Measurements from ENCODE around the gene SLC29A1.
"Not testable (repeated sequence)": the region's sequence is repeated elsewhere in the genome, so short reads cannot be mapped to it uniquely, and the experiment has no call there.

SLC29A1 gene

DNA sequence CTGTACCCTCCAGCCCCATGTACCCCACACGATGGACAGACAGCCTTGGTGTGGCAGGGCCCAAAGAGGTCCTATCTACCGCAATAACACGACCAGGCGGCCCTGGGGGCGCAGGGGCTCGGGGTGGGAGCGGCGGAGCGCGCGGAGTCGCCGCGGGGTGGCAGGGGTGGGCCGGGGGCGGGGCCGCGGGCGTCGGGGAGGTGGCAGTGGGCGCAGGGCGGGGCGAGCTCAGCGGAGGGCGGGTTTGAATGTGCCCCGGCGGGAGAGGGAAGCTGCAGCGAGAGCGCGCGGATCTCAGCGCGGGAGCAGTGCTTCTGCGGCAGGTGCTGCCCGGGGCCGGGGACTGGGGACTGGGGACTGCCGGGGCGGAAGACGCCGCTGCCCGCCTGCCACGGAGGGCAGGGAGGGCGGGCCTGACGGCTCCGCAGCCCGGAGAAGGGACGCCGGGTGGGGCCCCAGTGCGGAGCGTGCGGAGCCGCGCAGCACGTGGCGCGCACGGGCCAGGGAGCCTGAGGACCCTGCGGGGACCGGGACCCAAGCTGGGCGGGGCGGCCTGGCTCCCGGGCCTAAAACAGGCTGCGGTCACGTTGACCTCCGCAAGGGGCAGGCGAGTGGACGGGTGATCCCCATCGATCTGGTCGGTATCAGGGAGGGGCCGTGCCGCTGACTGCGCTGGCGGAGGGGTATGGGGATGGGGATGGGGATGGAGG lies at the start of gene SLC29A1:
Gene SLC29A1 (plus strand): TSS at position 277 of the 710 bp plus-strand sequence. CDS start 3,719 bp downstream, outside the sequence.
- DNase-seq (ENCODE audit: low spot score): peak; percentile 98

- DNase-seq (ENCODE audit: low spot score): peak; percentile 15
Observed at GRCh38 chr6:44176130-44176761, 47.1 kb upstream of the SLC29A1 start.

- DNase-seq (ENCODE audit: low spot score): peak; percentile 21
Observed at GRCh38 chr6:44176762-44177509, 46.5 kb upstream of the SLC29A1 start.

DNA sequence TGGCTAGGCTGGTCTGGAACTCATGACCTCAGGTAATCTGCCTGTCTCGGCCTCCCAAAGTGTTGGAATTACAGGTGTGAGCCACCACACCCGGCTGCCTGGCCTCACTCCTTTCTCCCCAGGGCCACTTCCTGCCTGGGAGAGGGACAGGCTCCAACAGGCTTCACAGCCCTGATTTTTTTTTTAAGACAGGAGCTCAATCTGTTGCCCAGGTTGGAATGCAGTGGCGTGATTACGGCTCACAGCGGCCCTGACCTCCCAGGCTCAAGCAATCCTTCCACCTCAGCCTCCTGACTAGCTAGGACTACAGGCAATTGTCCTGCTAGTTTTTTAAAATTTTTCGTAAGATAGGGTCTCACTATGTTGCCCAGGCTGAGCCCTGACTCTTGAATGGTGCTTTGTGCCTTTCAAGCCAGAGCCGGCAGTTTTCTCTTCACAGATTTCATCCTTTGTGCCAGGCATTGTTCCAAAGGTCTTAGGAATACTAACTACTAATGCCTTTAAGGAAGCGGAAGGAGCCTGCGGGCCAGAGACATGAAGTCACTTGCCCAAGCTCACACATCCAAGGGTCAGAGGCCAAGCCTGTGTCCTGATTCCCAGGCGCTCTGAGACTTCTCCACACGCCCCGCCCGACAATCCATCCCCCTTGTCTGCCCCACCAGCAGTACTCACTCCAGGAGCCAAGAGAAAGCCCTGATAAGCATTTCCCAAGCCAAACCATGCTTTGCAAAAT lies 45.5 kb upstream of the SLC29A1 start:
- DNase-seq (ENCODE audit: low spot score): no peak

- no peak for DNase-seq (ENCODE audit: low spot score)
Observed at GRCh38 chr6:44178424-44179071, 44.8 kb upstream of the SLC29A1 start.

- no peak for DNase-seq (ENCODE audit: low spot score)
Observed at GRCh38 chr6:44179072-44179536, 44.3 kb upstream of the SLC29A1 start.

DNA sequence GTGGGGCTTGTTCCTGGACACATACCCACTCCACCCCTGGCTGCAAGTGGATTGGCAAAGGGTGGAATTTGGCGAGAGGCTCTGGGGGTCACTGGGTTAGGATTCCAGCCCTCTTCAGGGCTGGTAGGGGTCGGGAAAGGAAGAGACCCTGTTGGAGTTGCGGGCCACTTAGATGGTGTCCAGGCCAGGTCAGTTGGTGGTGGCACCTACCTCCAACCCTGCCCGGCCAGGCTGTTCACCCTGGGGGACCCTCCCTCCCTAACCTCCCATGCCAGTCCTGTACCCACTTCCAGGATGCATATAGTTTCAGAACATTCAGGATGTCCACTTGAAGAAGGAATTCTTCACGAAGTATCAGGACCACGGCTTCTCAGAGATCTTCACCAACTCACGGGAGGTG lies 43.7 kb upstream of the SLC29A1 start:
- peak; percentile 17 for DNase-seq (ENCODE audit: low spot score)

GRCh38 chr6:44180406-44180805 lies 43.0 kb upstream of the SLC29A1 start:
- no peak for DNase-seq (ENCODE audit: low spot score)

DNA sequence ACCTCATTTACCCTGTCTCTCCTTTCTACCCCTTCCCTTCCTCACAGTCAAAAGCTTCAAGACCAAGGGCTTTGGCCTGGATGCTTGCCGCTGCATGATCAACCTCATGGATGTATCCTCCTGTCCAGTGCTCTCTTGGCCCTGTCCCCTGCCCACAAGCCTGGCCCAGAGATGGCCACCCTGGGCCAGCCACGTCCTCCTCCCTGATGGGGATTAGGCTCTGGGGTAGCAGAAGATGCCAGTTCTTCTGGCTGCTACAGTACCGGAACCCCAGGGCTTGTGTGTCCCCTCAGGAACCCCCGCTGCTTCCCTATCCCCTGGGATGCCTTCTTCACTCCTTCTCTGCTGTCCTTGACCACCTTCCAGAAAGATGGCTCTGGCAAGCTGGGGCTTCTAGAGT lies 42.5 kb upstream of the SLC29A1 start:
- DNase-seq (ENCODE audit: low spot score): peak; percentile 29

- DNase-seq (ENCODE audit: low spot score): not testable (repeated sequence)
Observed at GRCh38 chr6:44181784-44182183, 41.6 kb upstream of the SLC29A1 start.

DNA sequence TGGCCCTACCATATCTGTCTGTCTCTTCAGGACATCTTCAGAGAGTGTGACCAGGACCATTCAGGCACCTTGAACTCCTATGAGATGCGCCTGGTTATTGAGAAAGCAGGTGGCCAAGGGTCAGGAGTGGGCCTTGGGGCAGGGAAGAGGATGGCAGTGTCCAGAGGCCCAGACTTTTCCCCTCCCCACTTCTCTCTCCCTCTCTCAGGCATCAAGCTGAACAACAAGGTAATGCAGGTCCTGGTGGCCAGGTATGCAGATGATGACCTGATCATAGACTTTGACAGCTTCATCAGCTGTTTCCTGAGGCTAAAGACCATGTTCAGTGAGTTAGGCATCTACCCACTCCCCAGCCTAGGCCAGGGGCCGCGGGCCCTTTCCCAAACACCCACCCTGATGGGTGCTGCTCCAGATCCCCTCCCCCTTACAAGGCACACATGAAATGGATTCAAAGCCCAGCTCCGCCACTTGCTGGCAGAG lies 40.4 kb upstream of the SLC29A1 start:
- no peak for DNase-seq (ENCODE audit: low spot score)

DNA sequence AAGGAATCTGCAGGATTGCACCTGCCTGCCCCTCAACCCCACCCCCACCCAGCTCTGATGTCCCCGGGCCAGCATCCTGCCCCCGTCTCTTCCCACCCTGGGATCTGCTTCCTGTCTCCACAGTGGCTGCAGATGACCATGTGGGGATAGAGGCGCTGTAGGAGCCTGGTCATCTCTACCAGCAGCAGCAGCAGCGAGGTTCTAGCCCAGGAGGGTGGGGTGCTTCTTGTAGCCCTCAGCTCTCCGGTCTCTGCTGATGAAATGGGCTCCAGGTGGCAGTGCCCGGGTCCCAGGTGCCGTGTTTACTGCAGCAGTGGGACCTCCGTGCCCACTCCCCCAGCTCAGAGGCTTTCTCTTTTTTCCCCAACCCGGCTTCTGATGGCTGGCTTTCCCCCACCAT lies 39.6 kb upstream of the SLC29A1 start:
- no peak for DNase-seq (ENCODE audit: low spot score)

DNA sequence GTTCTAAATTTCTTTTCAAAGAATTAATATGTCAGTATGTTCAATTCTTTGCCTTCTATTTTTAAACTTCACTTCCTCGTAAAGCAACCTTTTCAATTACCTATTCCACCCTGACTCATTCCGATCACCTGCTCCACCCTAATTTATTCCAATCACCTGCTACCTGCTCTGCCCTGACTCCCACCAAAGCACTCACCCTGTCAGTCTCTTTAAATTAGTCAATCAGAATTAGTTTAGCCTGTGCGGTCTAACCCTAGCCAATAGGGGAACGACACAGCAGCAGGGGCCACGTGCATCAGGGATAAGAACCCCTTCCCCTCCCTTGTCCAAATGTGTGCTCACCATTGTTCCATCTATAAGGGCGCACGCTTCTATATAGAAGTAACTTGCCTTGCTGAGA lies 38.0 kb upstream of the SLC29A1 start:
- not testable (repeated sequence) for DNase-seq (ENCODE audit: low spot score)

GRCh38 chr6:44185953-44186634 lies 37.3 kb upstream of the SLC29A1 start:
- DNase-seq (ENCODE audit: low spot score): peak; percentile 31

- no peak for DNase-seq (ENCODE audit: low spot score)
Observed at GRCh38 chr6:44186635-44187025, 36.8 kb upstream of the SLC29A1 start.

GRCh38 chr6:44188819-44189218 lies 34.6 kb upstream of the SLC29A1 start:
- DNase-seq (ENCODE audit: low spot score): no peak

DNA sequence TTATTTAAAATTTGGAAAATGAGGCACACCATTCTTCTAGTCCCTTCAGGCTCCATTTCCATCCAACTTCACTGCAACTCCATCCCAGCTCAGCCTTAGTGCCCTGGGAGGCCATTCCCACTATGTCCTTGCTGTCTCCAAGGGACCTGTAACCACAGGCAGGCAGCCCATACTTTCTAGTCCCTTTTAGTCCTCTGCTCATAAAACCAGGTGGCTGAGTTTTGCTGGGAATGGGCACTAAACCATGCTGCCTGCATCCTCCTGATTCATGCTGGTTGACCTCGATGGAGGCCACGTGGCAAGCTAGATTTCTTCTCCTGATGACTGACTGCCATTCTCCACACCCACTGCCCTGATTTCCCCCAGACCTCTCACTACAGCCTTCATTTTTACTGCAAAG lies 34.1 kb upstream of the SLC29A1 start:
- DNase-seq (ENCODE audit: low spot score): no peak

DNA sequence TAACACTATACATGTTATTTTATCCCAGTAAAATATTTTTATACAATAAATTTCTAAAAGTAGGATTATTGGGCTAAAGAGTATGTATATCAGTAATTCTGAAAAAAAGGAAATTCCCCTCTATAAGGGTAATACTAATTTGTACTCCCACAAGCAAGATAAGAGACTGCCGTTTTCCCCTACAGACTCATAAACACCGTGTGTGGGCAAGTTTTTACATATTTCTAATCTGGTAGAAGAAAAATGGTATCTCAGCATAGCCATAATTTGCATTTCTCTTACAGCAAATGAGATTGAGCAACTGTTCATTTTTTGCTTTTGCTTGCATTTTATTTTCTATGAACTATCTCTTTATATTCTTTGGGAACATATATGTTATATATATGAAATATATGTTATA lies 32.7 kb upstream of the SLC29A1 start:
- DNase-seq (ENCODE audit: low spot score): no peak

DNA sequence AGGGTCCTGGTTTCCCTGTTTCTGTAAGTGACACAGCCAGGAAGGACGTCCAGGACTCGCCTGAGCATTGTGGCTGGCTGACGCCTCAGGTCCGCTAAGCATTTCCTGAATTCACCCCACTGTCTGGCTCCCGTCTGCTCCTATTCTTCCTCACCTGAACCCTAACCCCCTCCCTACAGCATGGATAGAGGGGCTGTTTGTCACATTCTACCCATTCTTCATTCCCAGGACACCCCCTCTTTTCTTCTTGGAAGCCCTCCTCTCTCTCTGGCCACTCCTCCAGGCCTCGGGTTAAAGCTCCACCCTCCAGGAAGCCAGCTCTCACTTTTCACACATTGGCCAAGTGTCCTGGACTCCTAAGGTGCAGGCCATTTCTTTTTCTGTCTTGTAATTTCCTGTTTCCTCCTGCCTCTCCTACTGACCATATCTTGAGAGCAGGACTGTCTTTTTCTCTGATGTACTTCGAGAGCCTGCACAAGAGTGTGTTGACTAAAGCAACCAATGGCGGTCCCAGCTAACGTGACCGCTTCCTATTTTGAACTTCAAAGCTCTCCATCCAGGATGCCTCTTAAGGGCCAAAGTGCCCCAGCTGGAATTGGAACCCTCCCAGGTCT lies 30.9 kb upstream of the SLC29A1 start:
- DNase-seq (ENCODE audit: low spot score): peak; percentile 20

- DNase-seq (ENCODE audit: low spot score): no peak
Observed at GRCh38 chr6:44193307-44193910, 30.0 kb upstream of the SLC29A1 start.

All from D341Med (cell line).